GM19025 (cell line): ENCODE measurements around the gene APOM.

Source experiments
- ATAC-seq: cut with Tn5 transposase; IDR thresholded peaks from one replicate; pipeline ENCODE4 v1.9.1; 2021; ENCODE audit warnings: mild to moderate bottlenecking, low read depth, moderate library complexity; ENCODE audit not compliant: unreplicated experiment

Gene APOM

GRCh38 chr6:31630177-31630934 lies 25.3 kb upstream of the APOM start:
- ATAC-seq = no peak

GRCh38 chr6:31631209-31631608 lies 24.5 kb upstream of the APOM start:
- ATAC-seq = no peak

- no peak for ATAC-seq
Observed at GRCh38 chr6:31631681-31632278, 23.9 kb upstream of the APOM start.

- no peak for ATAC-seq
Observed at GRCh38 chr6:31632279-31632946, 23.3 kb upstream of the APOM start.

GRCh38 chr6:31633447-31633846 lies 22.2 kb upstream of the APOM start:
- no peak for ATAC-seq

GRCh38 chr6:31634131-31634530 lies 21.6 kb upstream of the APOM start:
- no peak for ATAC-seq

GRCh38 chr6:31634969-31635575 lies 20.6 kb upstream of the APOM start:
- ATAC-seq = no peak

- no peak for ATAC-seq
Observed at GRCh38 chr6:31636698-31637596, 18.7 kb upstream of the APOM start.

GRCh38 chr6:31639043-31639442 lies 16.7 kb upstream of the APOM start:
- ATAC-seq = no peak

GRCh38 chr6:31639449-31639861 lies 16.2 kb upstream of the APOM start:
- ATAC-seq = no peak

GRCh38 chr6:31640612-31641011 lies 15.1 kb upstream of the APOM start:
- no peak for ATAC-seq

GRCh38 chr6:31641370-31641769 lies 14.3 kb upstream of the APOM start:
- ATAC-seq = no peak

- no peak for ATAC-seq
Observed at GRCh38 chr6:31642798-31643570, 12.7 kb upstream of the APOM start.

- ATAC-seq = no peak
Observed at GRCh38 chr6:31643818-31644454, 11.8 kb upstream of the APOM start.

- no peak for ATAC-seq
Observed at GRCh38 chr6:31645325-31645724, 10.4 kb upstream of the APOM start.

GRCh38 chr6:31651602-31652191 lies 4.0 kb upstream of the APOM start:
- ATAC-seq = peak; percentile 20

GRCh38 chr6:31652925-31653724 lies 2.6 kb upstream of the APOM start:
- peak; percentile 50 for ATAC-seq
